CD4-positive, alpha-beta T cell treated with Interleukin-4 for 4 hours (primary cell): ENCODE measurements around the gene TMEM52B.

Source experiments
- DNase-seq: peaks from one replicate; pipeline ENCODE4 v3.0.0-alpha.2; 2020

Gene TMEM52B

DNA sequence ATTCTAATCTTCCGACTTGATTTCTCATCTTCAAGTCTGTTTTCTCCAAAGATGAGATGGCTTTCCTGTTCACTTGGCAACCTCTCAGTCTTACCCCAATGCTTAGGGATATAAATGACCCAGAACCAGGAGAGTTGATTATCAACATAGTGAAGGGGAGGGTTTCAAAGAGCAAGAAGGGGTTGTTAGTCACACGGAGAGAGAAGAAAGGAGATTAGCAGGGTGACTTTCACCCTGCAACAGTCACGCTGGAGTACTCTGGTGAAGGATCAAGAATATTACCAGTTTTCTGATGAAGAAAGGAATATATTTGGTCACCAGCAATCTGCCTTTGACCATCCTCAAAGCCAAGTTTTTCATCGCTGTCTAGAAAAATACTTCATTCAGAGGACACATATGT is at the start of gene TMEM52B:
Gene TMEM52B (plus strand): TSS at position 212 of the 400 bp plus-strand sequence. CDS start 543 bp downstream, outside the sequence.
- no peak for DNase-seq

DNA sequence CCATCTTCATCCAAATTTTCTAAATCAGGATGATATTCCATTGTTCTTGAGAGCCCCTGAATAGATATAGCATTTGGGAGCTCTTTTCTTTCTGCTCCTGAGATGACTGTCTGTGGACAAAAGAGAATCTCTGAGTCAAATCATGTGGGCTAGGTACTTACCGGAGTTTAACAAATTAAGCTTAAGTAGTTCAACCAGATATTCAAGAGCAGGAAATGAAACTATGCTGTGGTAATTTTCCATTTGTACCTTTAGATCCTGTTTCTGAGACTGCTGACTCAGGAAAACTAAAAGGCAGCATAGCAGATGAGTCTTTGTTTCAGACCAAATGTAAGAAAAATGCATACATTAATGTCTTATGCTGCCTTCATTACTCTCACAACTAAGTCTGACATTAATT is 48.8 kb upstream of the TMEM52B start, which contains the start of gene CLEC7A:
Gene CLEC7A (minus strand): TSS at position 158 of the 400 bp plus-strand sequence. CDS start 117 bp downstream, at position 41.
- DNase-seq: peak; percentile 28

DNA sequence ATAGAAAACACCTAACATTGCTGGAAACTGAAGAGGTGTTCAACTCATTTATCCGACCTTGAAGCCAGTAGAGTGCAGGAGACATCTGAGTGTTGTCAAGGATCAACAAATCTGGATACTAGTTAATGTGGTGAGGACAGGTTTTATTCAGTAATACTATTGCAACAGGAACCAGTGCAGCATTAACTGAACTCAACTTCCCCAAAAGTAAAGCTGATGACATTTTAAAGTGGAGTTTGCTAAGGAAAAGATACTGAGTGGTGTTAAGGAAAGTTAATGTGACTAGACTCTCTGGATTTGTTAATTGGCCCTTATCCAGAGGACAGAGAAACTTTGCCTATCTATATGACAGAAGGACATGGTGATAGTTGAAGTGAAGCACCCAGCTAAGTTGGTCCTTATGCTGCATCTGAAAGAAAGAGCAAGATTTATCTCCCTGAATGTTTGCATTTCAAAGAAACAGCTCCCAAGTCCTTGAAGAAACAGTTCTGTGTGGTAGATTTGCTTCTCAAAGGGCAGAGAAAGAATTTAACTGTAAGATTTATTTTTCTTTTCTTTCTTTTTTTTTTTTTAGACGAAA is 47.6 kb upstream of the TMEM52B start:
- no peak for DNase-seq

DNA sequence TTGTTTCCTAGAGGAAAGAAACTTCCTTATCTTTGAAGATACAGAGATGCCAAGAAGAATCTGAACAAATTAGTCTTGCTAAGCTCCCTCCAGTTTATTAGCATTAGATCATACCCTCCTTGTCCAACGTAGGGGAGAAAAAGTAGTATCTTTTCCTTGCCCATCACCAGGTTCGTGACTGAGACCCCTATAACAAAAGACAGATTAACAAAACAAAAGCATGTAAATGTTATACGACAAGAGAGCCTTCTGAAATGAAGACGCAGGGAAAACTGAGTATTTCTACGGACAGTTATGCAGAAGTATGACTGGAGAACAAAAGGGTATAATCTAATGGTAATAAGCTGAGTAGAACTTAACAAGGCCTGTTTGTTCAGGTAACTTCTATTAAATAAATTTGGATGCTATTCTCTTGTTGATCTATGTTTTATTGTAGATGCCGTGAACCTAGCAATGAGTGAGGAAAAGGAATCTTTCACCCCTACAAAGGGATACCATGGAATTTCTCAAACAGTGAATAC is 45.9 kb upstream of the TMEM52B start:
- no peak for DNase-seq

DNA sequence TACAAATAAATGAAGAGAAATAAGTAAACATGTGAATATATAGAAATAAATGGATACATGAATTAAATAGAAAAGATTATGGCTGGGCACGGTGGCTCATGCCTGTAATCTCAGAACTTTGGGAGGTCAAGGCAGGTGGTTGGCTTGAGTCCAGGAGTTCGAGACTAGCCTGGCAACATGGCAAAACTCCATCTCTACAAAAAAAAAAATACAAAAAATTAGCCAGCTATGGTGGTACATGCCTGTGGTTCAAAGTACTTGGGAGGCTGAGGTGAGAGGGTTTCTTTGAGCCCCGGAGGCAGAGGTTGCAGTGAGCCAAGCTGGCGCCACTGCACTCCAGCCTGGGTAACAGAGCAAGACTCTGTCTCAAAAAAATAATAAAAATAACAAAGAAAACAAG is 43.7 kb upstream of the TMEM52B start:
- no peak for DNase-seq

DNA sequence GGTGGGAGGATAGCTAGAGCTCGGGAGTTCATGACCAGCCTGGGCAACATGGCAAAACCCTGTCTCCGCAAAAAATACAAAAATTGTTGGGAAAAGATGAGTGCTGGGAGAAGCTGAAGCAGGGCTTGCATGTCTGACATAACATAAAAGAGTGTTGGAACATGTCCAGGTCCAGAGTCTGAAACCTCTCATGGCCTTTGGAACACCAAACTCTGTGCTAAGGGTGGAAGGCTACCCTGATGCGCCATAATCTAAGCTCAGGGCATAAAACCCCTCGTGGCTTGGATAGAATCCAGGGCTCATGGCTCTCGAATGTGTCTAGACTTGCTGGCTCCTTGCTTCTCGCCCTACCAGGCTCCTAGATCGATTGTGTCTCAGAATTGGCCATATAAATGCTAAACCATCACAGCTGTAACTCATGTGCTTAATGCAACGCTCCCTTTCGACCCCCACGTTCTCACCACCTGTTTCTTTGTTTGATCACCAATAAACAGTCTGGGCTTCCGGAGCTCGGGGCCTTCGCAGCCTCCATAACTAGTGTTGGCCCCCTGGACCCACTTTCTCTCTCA is 42.1 kb upstream of the TMEM52B start:
- DNase-seq: no peak

DNA sequence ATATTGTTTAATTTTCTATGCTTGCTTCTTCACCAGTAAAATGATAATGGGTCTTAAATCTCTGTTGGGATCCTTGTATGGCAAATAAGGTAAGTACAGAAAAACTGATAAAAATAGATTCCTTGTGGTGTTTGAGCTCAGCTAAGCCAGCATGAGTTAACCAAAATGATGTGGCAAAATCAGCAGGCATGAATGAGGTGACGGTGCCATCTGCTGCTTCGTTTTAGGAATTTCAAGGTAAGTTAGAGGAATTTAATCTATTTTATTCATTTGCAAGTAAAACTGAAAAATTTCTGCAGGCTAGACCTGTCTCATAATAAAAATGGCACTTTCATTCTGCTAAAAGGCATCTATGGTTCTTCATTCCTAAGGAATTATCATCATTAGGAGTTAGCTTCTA is 38.8 kb upstream of the TMEM52B start:
- DNase-seq: peak; percentile 41

DNA sequence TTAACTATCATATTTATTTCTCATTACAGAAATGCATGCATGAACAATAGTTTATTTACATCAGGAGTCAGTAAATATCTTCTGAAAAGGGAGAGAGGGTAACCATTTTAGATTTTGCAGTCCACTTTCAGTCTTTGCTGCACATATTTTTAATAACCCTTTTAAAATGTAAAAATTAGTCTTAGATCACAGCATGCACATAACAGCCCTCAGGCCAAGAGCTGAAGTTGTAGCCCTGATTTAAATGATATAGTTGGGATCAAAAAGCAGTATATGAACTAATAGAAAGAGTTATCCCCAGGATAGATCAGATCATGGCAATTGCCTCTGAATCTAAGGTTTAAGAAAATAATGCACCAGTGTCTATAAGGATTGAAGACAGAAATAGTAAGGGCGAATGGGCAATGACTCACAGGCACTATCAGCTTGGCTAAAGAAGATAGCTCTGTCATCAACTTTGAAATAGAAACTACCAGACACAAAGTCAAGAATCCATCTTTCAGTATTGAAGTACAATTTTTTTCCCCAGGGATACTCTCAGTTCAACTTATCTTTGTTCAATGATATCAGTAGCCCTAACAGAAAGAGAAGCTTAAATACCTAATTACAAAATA is 35.7 kb upstream of the TMEM52B start:
- DNase-seq: no peak

DNA sequence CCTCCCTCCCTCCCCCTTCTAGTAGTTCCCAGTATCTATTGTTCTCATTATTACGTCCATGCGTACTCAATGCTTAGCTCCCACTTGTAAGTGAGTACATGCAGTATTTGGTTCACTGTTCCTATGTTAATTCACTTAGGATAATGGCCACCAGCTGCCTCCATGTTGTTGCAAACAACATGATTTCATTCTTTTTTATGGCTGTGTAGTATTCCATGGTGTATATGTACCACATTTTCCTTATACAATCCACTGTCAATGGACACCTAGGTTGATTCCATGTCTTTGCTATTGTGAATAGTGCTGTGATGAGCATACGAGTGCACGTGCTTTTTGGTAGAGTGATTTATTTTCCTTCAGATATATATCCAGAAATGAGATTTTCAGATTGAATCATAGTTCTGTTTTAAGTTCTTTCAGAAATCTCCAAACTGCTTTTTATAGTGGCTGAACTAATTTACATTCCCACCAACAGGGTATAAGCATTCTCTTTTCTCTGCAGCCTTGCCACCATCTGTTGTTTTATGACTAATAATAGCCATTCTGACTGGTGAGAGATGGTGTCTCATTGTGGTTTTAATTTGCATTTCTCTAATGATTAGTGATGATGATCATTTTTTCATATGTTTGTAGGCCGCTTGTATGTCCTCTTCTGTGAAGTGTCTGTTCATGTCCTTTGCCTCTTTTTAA is 31.0 kb upstream of the TMEM52B start:
- no peak for DNase-seq

DNA sequence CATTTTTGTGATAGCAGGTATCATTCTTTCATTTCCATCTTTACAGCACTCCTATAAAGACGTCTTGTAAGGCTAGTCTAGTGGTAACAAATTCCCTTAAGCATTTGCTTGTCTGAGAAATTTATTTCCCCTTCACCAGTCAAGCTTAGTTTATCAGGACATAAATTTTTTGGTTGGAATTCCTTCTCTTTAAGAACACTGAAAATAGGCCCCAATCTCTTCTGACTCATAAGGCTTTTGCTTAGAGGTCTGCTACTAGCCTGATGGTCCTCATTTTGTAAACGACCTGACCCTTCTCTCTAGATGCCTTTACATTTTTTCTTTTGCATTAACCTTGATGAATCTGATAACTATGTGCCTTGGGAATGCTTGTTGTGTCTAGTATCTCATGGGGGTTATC is 27.2 kb upstream of the TMEM52B start:
- DNase-seq: no peak

DNA sequence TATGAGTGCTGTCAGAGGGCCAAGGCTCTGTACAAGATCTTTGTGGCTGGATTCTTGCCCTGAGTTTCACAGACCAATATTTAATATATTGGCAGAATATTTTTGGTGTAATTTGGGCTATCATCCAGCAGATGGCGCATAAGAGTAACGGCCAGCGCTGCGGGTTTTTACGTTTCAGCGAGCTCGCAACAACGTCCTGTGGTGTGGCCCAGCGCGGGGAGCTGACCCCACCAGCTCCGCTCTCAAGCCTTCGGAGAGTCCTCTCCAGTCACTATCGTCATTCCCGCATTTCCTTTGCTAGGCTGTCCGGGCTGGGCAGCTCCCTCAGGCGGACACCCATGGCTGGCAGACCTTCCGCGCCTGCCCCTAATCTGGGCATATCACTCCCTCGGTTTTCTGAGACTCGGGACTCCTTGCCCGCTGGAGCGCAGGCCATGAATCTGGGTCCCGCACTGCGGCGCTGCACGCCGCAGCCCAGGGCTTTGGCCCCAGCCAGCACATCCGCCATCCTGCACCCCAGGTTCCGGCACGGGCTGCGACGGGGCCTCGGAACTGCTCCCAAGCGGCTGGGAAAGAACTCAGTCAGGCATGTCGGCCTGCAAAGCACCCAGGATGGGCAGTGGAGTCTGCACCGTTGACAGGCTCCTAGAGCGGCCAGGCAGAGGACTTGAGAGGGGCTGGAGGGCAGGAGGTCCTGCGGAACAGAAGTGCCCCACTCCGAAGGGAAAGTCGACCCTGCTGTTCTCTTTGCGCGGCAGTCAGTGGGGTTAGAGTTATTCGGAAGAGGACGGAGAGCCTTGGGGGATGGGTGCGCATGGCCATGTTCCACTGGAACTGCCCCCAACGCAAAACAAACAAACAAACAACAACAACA is 25.3 kb upstream of the TMEM52B start:
- peak; percentile 64 for DNase-seq

DNA sequence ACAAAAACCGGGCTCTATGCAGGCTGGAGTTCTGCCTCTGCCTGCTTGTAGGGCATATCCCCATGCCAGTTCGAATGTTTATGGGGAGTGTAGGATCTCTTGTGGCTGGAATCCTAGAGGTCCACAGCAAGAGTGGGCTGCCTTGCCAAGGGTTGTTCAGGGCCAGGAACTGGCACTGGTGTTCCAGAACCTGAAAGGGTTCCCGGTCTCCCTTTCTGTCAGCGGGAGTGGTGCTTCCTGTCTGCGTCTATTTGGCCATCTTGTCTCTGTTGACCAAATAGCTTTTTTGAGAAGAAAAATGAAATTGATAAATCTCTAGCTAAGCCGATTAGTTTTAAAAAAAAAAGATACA is 24.7 kb upstream of the TMEM52B start:
- no peak for DNase-seq

DNA sequence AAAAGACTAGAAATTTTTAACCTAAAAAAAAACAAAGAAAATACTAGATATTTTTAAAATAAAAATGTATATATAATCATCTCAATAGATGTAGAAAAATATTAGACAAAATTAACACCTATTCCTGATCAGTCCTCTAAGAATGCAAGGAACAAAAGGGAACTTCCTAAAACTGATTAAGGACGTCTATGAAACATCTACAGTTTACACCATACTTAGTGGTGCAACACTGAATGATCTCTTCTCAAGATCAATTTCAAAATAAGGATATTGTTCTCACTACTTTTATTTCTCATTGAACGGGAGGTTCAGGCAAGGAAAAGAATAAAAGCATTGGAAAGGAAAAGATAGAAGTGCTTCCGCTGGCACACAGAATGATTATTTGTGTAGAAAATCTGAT is 22.9 kb upstream of the TMEM52B start:
- no peak for DNase-seq

DNA sequence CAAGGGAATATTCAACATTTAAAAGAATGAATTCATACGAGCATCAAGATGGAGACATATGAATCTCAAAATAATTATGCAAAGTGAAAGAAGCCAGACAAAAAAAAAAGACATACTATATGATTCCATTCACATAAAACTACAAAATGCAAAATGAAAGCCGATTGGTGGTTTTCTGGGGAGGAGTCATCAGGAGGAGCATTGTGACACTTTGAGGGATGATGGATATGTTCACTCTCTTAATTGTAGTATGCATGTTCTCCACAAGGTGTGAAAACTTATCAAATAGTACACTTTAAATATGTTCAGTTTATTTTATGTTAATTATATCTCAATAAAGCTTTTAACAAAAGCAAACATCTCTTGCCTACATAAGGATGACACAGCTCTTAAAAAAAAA is 20.4 kb upstream of the TMEM52B start:
- DNase-seq: no peak

DNA sequence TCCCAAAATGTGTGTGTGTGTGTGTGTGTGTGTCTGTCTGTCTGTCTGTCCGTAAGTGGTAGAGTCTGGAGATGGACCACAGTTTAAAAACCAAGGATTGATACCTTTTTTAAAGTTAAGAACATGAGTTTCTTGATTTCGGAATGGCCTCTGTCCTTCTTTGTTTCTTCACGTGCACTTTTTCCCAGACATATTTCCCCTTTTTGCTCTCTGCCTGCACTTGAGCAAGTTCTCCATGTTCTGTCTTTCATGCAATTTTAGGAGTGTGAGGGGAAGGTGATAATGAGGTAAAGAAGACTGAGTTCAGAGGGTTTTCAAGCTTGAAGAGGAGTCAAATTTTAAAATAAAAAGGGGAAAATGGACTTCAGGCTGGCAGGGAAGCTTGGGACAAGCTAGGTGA is 19.6 kb upstream of the TMEM52B start:
- DNase-seq: no peak

DNA sequence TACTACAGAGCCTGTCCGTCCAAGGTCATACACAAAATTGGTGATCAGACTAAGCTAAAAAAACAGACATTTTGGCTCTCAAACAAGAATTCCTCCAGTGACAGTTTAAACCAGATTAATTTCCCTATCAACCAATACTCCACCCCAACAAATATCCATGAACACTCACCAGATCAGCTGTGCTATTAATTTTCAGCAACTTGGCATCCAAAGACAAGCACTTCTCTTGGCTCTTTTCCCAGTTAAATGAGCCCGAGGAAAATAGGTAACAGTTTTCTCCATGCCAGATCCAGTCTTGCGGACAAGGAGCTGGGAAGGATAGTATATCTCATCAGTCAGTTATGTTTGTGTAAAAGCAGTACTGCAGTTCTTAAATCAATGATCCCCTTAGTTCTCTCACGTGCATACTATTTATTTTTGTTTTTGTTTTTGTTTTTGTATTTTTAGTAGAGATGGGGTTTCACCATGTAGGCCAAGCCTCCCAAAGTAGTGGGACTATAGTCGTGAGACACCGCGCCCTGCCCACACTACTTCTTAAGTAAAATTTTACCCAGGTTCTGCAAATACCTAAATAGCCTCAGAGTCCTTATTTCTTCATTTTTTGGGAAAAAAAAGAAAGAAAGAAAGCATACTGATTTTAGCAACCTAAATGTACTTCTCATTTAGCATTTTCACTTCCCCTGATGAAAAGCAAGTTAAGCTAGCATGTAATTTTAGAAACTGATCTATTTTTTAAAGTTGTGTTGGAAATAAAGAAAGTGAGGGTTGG is 18.0 kb upstream of the TMEM52B start:
- DNase-seq: no peak

DNA sequence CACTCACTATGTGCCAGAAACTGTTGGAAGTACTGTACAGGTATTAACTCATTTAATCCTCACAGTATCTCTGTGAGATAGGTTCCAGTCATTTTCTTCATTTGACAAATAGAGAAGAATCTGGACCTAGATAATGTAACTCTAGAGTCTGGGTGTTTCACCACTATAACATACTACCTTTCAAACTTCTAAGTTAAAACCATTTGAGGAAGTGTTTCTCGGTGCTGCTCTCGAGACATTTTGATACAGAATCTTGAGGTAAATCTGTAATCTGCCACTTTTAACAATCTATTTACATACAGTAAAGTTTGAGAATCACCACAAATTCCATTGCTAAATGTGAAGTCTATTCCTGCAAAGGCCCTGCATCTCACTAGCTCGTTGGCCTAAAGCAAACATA is 15.7 kb upstream of the TMEM52B start:
- no peak for DNase-seq

DNA sequence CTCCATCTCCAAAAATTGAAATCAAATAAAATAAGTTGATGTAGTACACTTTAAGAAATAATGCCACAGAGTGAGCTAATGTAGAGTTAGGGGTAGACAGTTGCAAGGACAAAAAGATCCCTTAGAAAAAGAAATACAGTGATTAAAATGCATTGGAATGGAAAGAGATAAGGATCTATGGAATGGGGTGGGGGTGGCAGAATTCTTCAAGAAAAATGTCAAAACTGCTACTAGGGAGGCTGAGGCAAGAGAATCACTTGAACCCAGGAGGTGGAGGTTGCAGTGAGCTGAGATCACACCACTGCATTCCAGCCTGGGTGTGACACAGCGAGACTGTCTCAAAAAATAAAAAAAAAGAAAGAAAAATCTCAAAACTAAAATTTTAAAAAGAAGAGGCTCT is 13.4 kb upstream of the TMEM52B start:
- DNase-seq: no peak

DNA sequence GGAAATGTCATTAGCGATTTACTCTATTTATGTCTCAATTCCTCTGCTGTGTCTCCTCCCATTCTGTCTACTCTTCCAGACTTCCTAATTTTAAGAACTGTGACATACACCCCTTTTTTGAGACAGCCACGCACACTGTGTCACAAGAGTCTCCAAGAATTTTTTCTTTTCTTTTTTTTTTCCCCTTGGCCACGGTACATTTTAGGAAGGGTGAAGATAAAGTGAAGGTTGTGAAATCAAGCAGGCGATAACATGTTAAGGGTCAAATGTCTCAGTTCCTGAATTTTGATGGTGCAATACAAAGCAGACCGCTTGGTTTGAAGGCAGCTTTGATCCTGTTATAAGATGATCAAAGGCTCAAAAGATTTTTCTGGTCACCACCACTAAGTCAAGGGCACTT is 11.2 kb upstream of the TMEM52B start:
- no peak for DNase-seq

DNA sequence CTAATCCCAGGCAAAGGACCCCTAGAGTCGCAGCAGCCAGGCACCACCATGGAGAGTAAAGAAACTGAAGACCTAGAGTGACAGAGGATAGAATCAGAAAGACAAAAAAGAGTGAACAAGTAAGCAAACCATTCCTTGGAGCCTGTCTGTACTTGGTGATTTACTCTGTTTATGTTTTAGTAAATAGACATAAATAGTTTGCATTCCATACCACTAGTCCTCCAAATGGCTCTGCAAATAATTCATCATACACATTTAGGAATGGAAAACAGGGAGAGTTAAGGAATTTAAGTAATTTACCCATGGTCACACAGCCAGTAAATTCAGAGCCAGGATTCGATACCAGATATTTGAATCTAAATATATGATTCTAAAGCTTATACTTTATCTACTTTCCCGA is 9.7 kb upstream of the TMEM52B start:
- no peak for DNase-seq

DNA sequence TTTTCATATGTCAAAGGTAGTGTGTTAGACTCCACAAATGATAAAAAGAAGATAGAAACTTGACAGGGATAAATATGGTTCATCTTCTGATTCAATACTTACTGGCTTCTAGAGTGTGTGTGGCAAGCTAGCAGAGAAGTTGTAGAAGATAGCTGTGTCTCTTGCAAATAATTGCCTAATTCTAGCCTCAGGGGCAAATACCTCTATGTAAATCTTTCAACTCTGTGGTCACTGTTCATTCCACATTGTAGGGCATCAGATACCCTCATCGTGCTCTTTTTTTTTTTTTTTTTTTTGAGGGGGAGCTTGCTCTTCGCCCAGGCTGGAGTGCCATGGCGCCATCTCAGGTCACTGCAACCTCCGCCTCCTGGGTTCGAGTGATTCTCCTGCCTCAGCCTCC is 8.6 kb upstream of the TMEM52B start:
- no peak for DNase-seq
